GM12801 (cell line): ENCODE measurements around the gene MYOZ3.

ENCODE experiments used
- TF ChIP-seq, protein P1 (sequence below): IDR thresholded peaks from one replicate; pipeline ENCODE4 v1.5.1; 2011; ENCODE audit warnings: control low read depth; ENCODE audit not compliant: insufficient read length; ENCODE audit errors: extremely low read depth

MYOZ3 gene

DNA sequence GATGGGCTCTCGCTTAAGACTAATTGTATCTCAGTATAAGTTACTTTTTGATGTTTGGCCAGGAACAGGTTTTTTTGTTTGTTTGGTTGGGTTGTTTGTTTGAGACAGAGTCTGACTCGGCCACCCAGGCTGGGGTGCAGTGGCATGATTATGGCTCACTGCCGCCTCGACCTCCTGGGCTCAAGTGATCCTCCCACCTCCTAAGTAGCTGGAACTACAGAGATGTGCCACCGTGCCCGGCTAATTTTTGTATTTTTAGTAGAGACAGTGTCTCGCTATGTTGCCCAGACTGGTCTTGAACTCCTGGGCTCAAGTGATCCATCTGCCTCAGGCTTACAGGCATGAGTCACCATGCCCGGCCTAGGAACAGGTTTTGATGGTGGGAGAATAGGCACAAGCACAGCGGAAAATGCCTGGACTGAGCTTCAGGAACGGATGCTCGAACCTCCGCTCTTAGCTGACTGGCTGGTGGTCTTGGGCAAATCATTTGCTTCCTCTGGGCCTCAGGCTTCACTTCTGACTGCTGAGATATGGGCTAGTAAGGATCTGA, 32.0 kb upstream of the MYOZ3 start:
- TF ChIP-seq, protein P1, sequence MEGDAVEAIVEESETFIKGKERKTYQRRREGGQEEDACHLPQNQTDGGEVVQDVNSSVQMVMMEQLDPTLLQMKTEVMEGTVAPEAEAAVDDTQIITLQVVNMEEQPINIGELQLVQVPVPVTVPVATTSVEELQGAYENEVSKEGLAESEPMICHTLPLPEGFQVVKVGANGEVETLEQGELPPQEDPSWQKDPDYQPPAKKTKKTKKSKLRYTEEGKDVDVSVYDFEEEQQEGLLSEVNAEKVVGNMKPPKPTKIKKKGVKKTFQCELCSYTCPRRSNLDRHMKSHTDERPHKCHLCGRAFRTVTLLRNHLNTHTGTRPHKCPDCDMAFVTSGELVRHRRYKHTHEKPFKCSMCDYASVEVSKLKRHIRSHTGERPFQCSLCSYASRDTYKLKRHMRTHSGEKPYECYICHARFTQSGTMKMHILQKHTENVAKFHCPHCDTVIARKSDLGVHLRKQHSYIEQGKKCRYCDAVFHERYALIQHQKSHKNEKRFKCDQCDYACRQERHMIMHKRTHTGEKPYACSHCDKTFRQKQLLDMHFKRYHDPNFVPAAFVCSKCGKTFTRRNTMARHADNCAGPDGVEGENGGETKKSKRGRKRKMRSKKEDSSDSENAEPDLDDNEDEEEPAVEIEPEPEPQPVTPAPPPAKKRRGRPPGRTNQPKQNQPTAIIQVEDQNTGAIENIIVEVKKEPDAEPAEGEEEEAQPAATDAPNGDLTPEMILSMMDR: no peak

DNA sequence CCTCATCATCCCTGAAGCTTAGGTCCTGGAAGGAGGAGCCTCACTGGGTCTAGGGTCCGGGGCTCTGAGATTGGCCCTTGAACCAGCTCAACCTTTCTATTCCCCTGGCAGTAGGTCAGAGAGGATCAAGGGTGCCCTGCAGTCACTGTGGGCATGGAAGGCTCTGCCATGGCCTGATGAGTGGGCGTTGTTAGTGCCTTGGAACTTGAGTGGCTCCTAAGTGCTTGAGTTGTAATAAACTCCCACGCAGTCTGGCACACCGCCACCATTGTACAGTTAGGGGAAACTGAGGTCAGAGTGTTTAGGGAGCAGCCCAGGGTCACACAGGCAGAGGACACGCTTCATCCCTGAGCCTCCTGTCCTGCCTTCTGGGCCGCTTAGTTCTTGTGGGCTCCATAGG, 31.0 kb upstream of the MYOZ3 start:
- TF ChIP-seq, protein P1: no peak

DNA sequence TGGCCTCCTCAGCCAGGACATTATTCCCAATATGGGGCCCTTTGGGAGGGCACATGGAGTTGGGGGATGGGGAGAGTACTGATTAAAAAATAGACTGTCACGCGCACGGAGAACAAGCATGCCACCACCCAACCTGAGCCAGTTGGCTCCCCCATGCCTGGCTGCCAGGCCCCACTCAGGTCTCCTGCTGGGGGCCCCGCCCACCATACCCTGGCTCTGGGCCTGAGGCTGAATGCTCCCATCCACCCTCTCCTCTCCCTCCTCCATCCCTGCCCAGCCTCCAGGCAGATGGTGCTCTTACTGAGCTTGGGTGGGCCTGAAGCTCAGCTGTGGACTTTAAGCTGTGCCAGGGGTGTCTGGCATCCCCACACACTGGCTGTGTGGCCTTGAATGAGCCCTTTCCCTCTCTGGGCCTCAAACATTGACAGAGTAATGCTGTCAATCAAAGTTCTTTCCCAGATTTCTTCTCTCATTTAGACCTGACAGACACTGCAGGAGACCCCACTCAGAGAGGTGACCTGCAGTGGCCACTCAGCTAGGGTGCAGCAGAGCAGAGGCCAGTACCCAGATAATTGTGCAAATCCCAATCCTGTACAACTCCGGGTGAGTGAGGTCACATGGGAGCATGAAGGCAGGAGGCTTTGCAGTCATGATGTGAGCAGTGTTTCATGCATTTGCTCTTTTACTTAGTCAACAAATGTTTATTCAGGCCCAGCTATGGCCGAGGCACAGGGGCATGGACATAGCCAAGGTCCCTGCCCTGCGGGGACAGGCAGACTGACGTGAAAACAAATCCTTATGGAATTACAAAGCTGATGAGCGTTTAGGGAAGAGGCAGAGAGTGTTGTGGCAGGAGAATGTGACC, 30.4 kb upstream of the MYOZ3 start:
- TF ChIP-seq, protein P1: no peak

DNA sequence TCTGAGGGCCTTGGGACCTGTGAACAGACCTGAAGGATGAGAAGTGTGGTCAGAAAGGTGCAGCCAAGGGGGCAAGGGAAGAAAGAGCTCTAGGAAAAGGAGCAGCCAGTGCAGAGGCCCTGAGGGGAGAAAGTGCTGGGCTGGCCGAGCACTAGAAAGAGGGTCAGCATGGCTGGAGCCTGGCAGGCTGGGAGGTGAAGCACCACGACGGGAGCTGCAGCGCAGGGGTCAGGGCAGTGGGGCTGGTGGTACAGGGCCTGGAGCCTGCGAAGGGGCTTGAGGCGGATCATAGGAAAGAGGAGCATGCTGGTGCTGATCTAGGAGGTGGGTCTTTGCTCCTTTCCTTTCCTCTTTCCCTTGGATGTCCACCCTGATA, 29.7 kb upstream of the MYOZ3 start:
- TF ChIP-seq, protein P1: no peak

DNA sequence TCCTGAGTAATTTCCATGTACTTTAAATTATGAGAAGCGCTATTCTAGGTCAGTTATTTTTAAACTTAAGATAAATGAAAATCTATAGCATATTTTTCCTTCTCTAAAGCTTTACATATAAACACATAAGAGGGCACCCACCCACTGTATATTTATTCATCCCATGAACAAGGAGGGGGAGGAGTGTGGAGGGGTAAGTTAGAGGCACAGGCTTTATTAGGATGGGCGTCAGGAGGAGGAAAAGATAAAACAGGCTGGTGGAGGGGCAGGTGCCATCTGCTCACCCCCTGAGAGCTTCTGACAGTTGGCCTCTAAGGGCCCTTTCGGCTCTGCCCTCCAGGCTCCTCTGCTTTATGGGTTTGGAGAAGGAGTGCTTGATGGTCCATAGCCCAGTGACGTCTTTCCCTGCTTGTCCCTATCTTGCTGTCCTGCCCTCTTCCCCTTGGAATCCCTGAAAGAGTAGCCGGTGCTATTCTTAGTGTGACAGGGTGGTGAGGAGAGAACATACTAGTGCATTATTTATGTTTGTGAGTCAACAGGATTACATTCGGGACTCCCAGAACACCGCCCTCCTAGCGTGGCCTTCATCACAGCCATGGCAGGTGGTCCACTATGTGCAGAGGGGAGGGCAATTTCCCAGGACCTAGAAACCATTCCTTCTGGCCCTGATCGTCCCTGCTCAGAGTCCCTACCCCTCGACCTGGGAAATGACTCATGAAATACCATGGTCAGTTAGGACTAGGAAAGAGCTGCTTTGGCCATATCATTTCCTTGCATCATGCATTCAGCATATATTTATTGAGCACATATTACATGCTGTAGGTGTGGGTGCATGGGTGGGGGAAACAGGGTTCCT, 28.5 kb upstream of the MYOZ3 start:
- TF ChIP-seq, protein P1: no peak

DNA sequence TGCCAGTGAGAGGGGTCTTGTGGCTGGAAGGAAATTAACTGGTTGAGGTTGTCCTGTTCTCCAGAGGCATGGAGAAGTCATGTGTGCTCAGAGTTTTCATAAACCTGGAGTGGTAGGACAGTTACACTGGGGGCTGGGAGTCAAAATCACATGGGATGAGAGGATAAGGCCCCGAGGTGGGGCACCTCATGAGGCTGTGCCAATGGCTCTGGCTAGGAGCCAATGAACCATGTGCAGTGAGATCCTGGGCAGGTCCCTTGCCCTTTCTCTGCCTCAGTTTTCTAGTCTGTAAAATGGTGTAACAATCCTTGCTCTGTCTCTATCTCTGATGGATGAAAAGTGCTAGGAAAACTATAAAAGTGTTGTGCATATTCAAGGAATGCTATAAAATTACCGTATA, 27.6 kb upstream of the MYOZ3 start:
- TF ChIP-seq, protein P1: no peak
